ENCODE measurements around the gene ACER3.

- no peak for TF ChIP-seq RAD21 (IDR thresholded peaks at IDR 0.05)
- TF ChIP-seq ZBTB33 (IDR thresholded peaks at IDR 0.05) = no peak
- TF ChIP-seq NR2F2 (IDR thresholded peaks at IDR 0.05) = no peak
- no peak for TF ChIP-seq CTCF (IDR thresholded peaks at IDR 0.05; ENCODE audit: low read depth, low read length, missing input control)
- no peak for TF ChIP-seq MAX (IDR thresholded peaks at IDR 0.05)
- no peak for TF ChIP-seq JUND (IDR thresholded peaks at IDR 0.05)
- TF ChIP-seq TAF1 (conservative IDR thresholded peaks at IDR 0.05) = no peak
- no peak for TF ChIP-seq FOXA2 (IDR thresholded peaks at IDR 0.05)
- TF ChIP-seq HNF4A (conservative IDR thresholded peaks at IDR 0.05) = no peak
- no peak for TF ChIP-seq RXRA (IDR thresholded peaks at IDR 0.05)
- TF ChIP-seq EGR1 (IDR thresholded peaks at IDR 0.05; ENCODE audit: low read depth in 2 of 2) = no peak
- no peak for TF ChIP-seq GABPA (IDR thresholded peaks at IDR 0.05 in 1 of 2, conservative IDR thresholded peaks at IDR 0.05 in 1 of 2)
- TF ChIP-seq REST (IDR thresholded peaks at IDR 0.05) = no peak
- TF ChIP-seq SP1 (IDR thresholded peaks at IDR 0.05) = no peak
Measured at GRCh38 chr11:77002776-77003175, 142.1 kb downstream of the ACER3 start.

All from liver (tissue), 3 donors.